Activated T-cell treated with anti-CD3 and anti-CD28 coated beads, Interleukin-2, amount 50 U/mL, for 24 hours (primary cell): ENCODE results near the gene ZMYM4.

Source experiments
- DNase-seq: peaks from one replicate; pipeline ENCODE4 v3.0.0-alpha.2; 2020
- H3K27ac Mint-ChIP-seq: 2 replicates; pipeline ENCODE4 v1.8.0; 2020; ENCODE audit warnings: mild to moderate bottlenecking, mixed read lengths
- H3K27me3 Mint-ChIP-seq: 2 replicates; pipeline ENCODE4 v1.8.0; 2020; ENCODE audit warnings: mixed read lengths
- H3K36me3 Mint-ChIP-seq: 2 replicates; pipeline ENCODE4 v1.8.0; 2020; ENCODE audit warnings: low read depth, mixed read lengths
- H3K4me1 Mint-ChIP-seq: 2 replicates; pipeline ENCODE4 v1.8.0; 2020; ENCODE audit warnings: low read depth, mixed read lengths
- H3K4me3 Mint-ChIP-seq: 2 replicates; pipeline ENCODE4 v1.8.0; 2020; ENCODE audit warnings: mild to moderate bottlenecking, moderate library complexity, mixed read lengths
- H3K9me3 Mint-ChIP-seq: 2 replicates; pipeline ENCODE4 v1.8.0; 2020; ENCODE audit warnings: mixed read lengths

The ZMYM4 gene

DNA sequence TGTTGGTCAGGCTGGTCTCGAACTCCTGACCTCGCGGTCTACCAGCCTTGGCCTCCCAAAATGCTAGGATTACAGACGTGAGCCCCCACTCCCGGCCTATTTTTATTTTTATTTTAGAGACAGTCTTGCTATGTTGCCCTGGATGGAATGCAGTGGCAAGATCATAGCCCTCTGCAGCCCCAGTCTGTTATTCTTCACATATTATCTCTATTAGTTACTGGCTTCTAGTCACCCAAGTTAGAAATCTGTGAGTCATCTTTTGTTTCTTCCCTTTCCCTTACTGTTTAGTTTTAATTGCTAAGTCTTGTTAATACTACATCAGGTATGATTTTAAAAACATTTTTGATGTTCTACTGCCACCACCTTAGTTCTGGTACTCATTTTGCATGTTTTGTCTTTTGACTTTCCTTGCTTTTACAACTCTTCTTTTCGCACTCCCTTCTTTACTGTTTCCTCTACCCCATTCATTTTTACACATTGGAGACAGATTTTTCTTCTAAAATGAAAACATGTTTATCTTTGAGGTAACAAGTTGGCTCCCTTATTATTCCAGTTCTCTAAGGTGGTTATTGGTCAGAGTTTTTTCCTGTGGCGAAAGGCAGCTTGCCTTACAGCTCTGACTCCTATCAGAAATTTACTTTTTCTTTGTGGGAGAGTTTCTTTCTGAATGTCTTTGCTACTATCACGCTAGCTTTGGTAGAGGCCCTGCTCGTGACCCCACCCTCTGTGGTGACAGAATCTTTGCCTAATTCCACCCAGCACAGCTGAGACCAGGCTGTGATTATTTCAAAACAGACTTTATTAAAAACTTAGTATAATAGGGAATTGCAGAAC is 19.5 kb downstream of the ZMYM4 start:
- H3K9me3 Mint-ChIP-seq = peaks cover 6% of the 10 kb centered on the region
- no peak for DNase-seq
- peaks cover 42% of the 10 kb centered on the region for H3K4me1 Mint-ChIP-seq
- no peaks in the 10 kb centered on the region for H3K27me3 Mint-ChIP-seq
- no peak overlapping the region for H3K4me3 Mint-ChIP-seq
- peaks cover 27% of the 10 kb centered on the region for H3K36me3 Mint-ChIP-seq
- H3K27ac Mint-ChIP-seq = peak overlapping the region; percentile 66

- DNase-seq = no peak
- Mint-ChIP-seq H3K36me3 (peaks cover 33% of the 10 kb centered on the region), H3K27me3 (no peaks in the 10 kb centered on the region), H3K27ac (no peak overlapping the region), H3K9me3 (peaks cover 6% of the 10 kb centered on the region), H3K4me1 (peaks cover 40% of the 10 kb centered on the region), H3K4me3 (no peak overlapping the region)
Measured at GRCh38 chr1:35288761-35289160, 20.3 kb downstream of the ZMYM4 start.

DNA sequence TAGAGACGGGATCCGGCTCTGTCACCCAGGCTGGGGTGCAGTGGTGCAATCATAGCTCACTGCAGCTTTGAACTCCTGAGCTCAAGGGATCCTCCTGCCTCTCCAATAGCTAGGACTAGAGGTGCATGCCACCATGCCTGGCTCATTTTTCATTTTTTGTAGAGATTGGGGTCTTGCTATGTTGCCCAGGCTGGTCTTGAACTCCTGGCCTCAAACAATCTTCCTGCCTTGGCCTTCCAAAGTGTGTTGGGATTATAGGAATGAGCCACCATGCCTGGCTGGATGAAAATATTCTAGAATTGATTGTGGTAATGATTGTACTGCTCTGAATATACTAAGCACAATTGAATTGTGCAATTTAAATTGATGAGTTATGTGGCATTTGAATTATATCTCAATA is 21.9 kb downstream of the ZMYM4 start:
- H3K27ac Mint-ChIP-seq = no peak overlapping the region
- H3K4me3 Mint-ChIP-seq = no peak overlapping the region
- no peaks in the 10 kb centered on the region for H3K9me3 Mint-ChIP-seq
- peaks cover 21% of the 10 kb centered on the region for H3K36me3 Mint-ChIP-seq
- H3K4me1 Mint-ChIP-seq = peaks cover 28% of the 10 kb centered on the region
- no peaks in the 10 kb centered on the region for H3K27me3 Mint-ChIP-seq
- no peak for DNase-seq

GRCh38 chr1:35294809-35295208 is 26.3 kb downstream of the ZMYM4 start:
- Mint-ChIP-seq H3K4me1 (peaks cover 7% of the 10 kb centered on the region), H3K9me3 (no peaks in the 10 kb centered on the region), H3K36me3 (peaks cover 42% of the 10 kb centered on the region), H3K27me3 (no peaks in the 10 kb centered on the region), H3K4me3 (no peak overlapping the region), H3K27ac (no peak overlapping the region)
- DNase-seq = no peak

GRCh38 chr1:35297886-35298285 is 29.4 kb downstream of the ZMYM4 start:
- peaks cover 35% of the 10 kb centered on the region for H3K36me3 Mint-ChIP-seq
- no peaks in the 10 kb centered on the region for H3K27me3 Mint-ChIP-seq
- peak overlapping the region; percentile 44 for H3K27ac Mint-ChIP-seq

GRCh38 chr1:35298464-35298863 is 30.0 kb downstream of the ZMYM4 start:
- no peak for DNase-seq
- H3K9me3 Mint-ChIP-seq = no peaks in the 10 kb centered on the region
- H3K27ac Mint-ChIP-seq = peak overlapping the region; percentile 44
- H3K4me1 Mint-ChIP-seq = peaks cover 10% of the 10 kb centered on the region
- H3K4me3 Mint-ChIP-seq = no peak overlapping the region
- H3K27me3 Mint-ChIP-seq = no peaks in the 10 kb centered on the region
- peaks cover 31% of the 10 kb centered on the region for H3K36me3 Mint-ChIP-seq

More at GRCh38 chr1:35297886-35298285, 29.4 kb downstream of the ZMYM4 start:
- no peak overlapping the region for H3K4me3 Mint-ChIP-seq
- peaks cover 10% of the 10 kb centered on the region for H3K4me1 Mint-ChIP-seq
- H3K9me3 Mint-ChIP-seq = no peaks in the 10 kb centered on the region
- no peak for DNase-seq

DNA sequence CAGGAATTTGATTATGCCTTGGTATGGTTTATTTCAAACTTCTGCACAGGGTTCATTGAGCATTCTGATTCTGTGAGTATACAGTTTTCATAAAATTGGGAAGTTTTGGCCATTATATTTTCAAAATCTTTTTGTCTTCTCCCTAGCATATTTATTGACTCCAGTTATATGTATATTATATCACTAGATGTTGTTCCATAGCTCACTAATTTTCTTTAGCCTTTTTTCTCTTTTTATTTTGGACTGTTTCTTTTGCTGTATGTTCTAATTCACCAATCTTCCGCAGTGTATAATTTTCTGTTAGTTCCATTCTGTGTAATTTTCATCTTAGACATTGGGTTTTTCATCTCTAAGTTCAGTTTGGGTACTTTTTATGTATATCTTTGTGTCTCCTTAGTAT is 31.9 kb downstream of the ZMYM4 start:
- Mint-ChIP-seq H3K27ac (no peak overlapping the region), H3K27me3 (no peaks in the 10 kb centered on the region), H3K4me1 (peaks cover 12% of the 10 kb centered on the region), H3K9me3 (no peaks in the 10 kb centered on the region), H3K4me3 (no peak overlapping the region), H3K36me3 (peaks cover 34% of the 10 kb centered on the region)
- no peak for DNase-seq

DNA sequence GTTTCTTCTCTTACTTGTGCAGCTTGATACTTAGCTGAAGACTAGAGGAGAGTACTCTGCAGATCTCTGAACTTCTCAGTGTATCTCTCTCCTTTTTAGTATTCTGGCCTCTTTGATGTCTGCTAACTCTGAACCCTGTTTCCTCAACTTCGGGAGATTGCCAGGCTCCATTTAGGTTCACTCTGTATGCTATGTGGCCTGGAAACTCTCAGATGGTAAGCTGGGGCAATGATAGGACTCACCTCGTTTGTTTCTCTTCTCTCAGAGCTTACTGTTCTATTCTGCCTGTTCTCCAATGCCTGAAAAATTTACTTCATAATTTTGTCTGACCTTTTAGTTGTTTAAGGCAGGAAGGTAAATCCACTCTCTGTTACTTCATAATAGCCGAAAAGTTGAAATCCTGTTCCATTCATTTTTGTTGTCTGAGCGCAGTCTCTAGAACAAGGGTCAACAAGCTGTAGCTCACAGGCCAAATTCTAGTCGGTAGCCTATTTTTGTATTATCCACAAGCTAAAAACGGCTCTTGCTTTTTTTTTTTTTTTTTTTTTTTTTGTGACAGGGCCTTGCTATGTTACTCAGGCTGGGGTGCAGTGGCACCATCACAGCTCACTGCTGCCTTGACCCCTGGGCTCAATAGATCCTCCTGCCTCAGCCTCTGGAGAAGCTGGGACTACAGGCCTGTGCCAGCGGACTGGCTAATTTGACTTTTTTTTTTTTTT is 33.3 kb downstream of the ZMYM4 start:
- Mint-ChIP-seq H3K9me3 (no peaks in the 10 kb centered on the region), H3K27ac (no peak overlapping the region), H3K4me1 (peaks cover 13% of the 10 kb centered on the region), H3K27me3 (no peaks in the 10 kb centered on the region), H3K4me3 (no peak overlapping the region), H3K36me3 (peaks cover 36% of the 10 kb centered on the region)
- no peak for DNase-seq

DNA sequence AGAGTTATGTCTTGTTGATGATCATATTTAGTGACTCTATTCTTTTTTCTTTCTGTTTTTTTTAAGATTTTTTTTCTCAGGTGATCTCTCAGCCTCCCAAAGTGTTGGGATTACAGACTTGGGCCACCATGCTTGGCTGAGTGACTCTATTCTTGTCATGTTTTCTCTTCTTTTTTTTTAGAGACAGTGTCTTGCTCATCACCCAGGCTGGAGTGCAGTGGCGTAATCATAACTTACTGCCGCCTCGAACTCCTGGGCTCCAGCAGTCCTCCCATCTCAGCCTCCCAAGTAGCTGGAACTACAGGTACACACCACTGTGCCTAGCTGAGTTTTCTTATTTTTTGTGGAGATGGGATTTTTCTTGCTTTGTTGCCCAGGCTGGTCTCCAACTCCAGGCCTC is 36.9 kb downstream of the ZMYM4 start:
- no peaks in the 10 kb centered on the region for H3K9me3 Mint-ChIP-seq
- no peak for DNase-seq
- H3K36me3 Mint-ChIP-seq = peaks cover 25% of the 10 kb centered on the region
- H3K27ac Mint-ChIP-seq = no peak overlapping the region
- no peak overlapping the region for H3K4me3 Mint-ChIP-seq
- H3K27me3 Mint-ChIP-seq = no peaks in the 10 kb centered on the region
- peaks cover 7% of the 10 kb centered on the region for H3K4me1 Mint-ChIP-seq

DNA sequence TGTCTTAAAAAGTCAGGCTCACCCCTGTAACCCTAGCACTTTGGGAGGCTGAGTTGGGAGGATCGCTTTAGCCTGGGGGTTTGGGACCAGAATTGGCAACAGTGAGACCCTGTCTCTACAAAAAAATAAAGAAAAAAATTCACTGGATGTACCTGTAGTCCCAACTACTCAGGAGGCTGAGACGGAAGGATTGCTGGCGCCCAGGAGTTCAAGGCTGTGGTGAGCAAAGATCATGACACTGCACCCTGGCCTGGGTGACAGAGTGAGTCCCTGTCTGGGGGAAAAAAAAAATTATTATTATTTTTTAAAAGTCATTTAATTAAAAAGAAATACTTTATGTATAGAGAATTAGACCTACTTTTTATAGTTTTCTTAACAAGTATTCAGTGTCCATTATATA is 47.1 kb downstream of the ZMYM4 start:
- Mint-ChIP-seq H3K4me1 (peaks cover 2% of the 10 kb centered on the region), H3K27ac (no peak overlapping the region), H3K4me3 (no peak overlapping the region), H3K36me3 (peaks cover 30% of the 10 kb centered on the region), H3K27me3 (no peaks in the 10 kb centered on the region), H3K9me3 (no peaks in the 10 kb centered on the region)
- DNase-seq = no peak

GRCh38 chr1:35316264-35316663 is 47.8 kb downstream of the ZMYM4 start:
- Mint-ChIP-seq H3K36me3 (peaks cover 25% of the 10 kb centered on the region), H3K4me3 (no peak overlapping the region), H3K27ac (no peak overlapping the region), H3K27me3 (no peaks in the 10 kb centered on the region), H3K4me1 (peaks cover 5% of the 10 kb centered on the region), H3K9me3 (no peaks in the 10 kb centered on the region)
- no peak for DNase-seq

- Mint-ChIP-seq H3K9me3 (no peaks in the 10 kb centered on the region), H3K27ac (no peak overlapping the region), H3K4me1 (peaks cover 19% of the 10 kb centered on the region), H3K36me3 (peaks cover 32% of the 10 kb centered on the region), H3K27me3 (no peaks in the 10 kb centered on the region), H3K4me3 (no peak overlapping the region)
- no peak for DNase-seq
Measured at GRCh38 chr1:35319988-35320713, 51.6 kb downstream of the ZMYM4 start.

DNA sequence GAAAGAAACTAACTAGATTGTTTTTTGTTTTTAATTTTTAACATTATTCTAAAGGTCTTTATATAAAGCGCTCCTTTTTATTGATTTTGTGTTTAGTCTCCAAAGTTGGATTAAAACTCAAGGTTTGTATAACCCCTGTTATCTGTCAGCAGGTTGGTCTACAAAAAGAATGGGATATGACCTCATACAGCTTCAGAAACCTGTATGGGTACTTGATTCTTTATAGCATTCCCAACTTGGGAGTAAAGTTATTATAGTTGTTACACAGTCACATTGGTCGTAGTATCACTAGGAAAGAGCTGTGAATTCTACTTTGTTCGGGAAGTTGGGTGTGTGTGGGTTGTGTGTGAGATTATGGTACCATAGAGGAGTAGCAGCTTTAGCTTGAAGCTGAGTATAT is 52.4 kb downstream of the ZMYM4 start:
- H3K36me3 Mint-ChIP-seq = peaks cover 32% of the 10 kb centered on the region
- no peak overlapping the region for H3K27ac Mint-ChIP-seq
- DNase-seq = no peak
- peaks cover 21% of the 10 kb centered on the region for H3K4me1 Mint-ChIP-seq
- H3K4me3 Mint-ChIP-seq = no peak overlapping the region
- no peaks in the 10 kb centered on the region for H3K9me3 Mint-ChIP-seq
- no peaks in the 10 kb centered on the region for H3K27me3 Mint-ChIP-seq

DNA sequence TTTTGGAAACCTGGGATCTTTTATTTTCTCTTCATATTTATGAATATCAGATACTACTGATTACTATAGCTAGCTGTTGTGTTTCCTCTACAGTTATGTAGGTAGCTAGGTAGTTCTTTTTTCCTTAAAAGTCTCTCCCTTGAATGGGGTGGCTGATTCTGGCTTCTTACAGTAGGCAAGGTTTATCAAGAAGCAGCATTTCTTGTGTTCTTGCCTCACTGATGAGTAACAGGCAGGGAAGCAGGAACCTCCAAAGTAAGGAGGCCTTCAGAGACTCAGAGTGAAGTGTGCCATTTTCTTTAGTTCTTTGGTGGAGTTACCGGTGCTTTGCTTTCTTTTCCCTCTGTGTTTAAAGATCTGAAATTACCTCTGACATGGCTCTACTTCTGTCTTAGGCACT is 56.0 kb downstream of the ZMYM4 start:
- no peak overlapping the region for H3K4me3 Mint-ChIP-seq
- no peak for DNase-seq
- no peaks in the 10 kb centered on the region for H3K27me3 Mint-ChIP-seq
- H3K27ac Mint-ChIP-seq = no peak overlapping the region
- H3K4me1 Mint-ChIP-seq = peaks cover 21% of the 10 kb centered on the region
- H3K9me3 Mint-ChIP-seq = no peaks in the 10 kb centered on the region
- H3K36me3 Mint-ChIP-seq = peaks cover 31% of the 10 kb centered on the region
